ENCODE measurements around the gene KRTAP5-11. TPM values are rescaled to one million over a fixed set of nuclear protein-coding genes. Genes with fewer than 3 reads are reported as not detected.
"Not testable (repeated sequence)": the region's sequence is repeated elsewhere in the genome, so short reads cannot be mapped to it uniquely, and the experiment has no call there.

KRTAP5-11 gene
- total RNA-seq, 1 donor from 2014 or later, result not detected

DNA sequence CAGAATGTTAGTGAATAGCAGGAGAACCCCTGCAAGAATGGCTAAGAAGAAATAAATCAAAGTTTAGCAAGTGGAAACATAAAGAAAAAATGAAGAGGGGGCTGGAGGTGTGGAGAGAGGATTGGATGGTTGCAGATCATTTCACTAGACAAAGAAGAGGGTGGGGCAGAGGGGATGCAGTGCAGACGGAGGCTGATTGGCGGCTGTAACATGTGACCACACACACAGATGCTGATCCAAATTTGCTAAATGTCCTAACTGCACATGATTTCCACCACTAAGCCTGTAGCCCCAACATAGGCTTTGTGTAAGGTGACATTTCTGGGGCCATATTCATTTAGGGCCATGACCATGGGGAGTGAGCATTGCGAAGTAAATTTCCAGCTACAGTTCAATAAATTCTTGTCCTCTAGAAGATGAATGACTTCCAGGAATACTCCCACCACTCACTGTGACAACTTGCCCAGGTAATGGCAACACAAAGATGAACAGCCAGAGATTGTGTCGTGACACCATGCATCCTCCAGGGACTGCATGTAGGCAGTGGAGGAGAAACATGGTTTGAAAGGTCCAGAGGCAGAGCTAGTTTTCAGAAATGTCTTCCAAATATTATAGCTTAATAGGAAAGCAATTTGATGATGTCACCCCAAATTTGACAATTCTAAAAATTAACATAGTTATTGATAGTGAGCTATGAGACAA, 6.8 kb downstream of the KRTAP5-11 start:
- TF ChIP-seq, protein P1, sequence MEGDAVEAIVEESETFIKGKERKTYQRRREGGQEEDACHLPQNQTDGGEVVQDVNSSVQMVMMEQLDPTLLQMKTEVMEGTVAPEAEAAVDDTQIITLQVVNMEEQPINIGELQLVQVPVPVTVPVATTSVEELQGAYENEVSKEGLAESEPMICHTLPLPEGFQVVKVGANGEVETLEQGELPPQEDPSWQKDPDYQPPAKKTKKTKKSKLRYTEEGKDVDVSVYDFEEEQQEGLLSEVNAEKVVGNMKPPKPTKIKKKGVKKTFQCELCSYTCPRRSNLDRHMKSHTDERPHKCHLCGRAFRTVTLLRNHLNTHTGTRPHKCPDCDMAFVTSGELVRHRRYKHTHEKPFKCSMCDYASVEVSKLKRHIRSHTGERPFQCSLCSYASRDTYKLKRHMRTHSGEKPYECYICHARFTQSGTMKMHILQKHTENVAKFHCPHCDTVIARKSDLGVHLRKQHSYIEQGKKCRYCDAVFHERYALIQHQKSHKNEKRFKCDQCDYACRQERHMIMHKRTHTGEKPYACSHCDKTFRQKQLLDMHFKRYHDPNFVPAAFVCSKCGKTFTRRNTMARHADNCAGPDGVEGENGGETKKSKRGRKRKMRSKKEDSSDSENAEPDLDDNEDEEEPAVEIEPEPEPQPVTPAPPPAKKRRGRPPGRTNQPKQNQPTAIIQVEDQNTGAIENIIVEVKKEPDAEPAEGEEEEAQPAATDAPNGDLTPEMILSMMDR (IDR thresholded peaks at IDR 0.05), result no peak
- no peak overlapping the region for H3K4me3 Mint-ChIP-seq (ENCODE audit: unreplicated experiment)
- no peaks in the 10 kb centered on the region for H3K9me3 Mint-ChIP-seq (ENCODE audit: unreplicated experiment)
- no peaks in the 10 kb centered on the region for H3K36me3 Mint-ChIP-seq (ENCODE audit: unreplicated experiment)
- DNase-seq (ENCODE audit: extremely low spot score, unreplicated experiment), result no peak
- peaks cover 13% of the 10 kb centered on the region for H3K27me3 Mint-ChIP-seq (ENCODE audit: unreplicated experiment)
- H3K4me1 Mint-ChIP-seq (ENCODE audit: unreplicated experiment), result no peaks in the 10 kb centered on the region
- H3K27ac Mint-ChIP-seq (ENCODE audit: unreplicated experiment), result no peak overlapping the region

DNA sequence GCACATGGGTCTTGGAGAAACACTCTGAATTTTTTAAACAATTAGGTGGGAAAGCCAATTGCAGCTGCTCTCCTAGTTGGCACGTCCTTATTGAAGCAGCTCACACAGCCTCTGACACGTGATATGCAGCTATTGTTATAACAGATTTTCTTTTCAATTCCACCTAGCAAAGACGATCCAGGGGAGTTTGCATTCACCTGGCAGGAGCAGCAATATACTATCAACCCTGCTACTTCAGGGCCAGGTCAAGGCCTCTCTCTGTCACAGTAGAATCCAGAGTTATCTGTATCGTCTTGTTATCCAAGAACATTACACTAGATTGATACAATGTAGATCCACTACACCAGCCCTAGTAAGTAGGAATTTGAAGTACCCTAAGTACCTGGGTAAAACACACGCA, 8.3 kb downstream of the KRTAP5-11 start:
- no peak for DNase-seq (ENCODE audit: extremely low spot score, unreplicated experiment)
- peaks cover 13% of the 10 kb centered on the region for H3K27me3 Mint-ChIP-seq (ENCODE audit: unreplicated experiment)
- no peak overlapping the region for H3K27ac Mint-ChIP-seq (ENCODE audit: unreplicated experiment)
- TF ChIP-seq, protein P1 (IDR thresholded peaks at IDR 0.05), result no peak
- H3K4me1 Mint-ChIP-seq (ENCODE audit: unreplicated experiment), result no peaks in the 10 kb centered on the region
- no peak overlapping the region for H3K4me3 Mint-ChIP-seq (ENCODE audit: unreplicated experiment)
- no peaks in the 10 kb centered on the region for H3K36me3 Mint-ChIP-seq (ENCODE audit: unreplicated experiment)
- no peaks in the 10 kb centered on the region for H3K9me3 Mint-ChIP-seq (ENCODE audit: unreplicated experiment)

DNA sequence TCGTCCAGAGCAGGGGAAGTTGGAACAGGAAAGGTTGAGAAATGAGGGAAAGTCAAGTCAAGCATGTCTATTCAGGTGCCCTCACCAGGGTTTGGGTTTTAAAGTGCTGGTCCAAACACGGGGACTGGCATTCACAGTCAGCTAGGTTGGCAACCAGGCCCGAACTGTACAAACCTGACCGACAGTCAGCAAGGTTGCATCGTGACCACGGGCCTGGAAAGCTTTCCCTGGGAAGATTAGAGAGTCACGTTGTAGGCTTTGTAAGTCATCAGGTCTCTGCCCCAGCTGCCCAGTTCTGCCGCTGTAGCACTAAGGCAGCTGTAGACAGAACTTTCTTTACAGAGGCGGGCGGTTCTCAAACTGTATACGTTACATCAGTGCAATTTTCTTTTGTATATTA, 9.9 kb downstream of the KRTAP5-11 start:
- H3K4me1 Mint-ChIP-seq (ENCODE audit: unreplicated experiment), result no peaks in the 10 kb centered on the region
- peaks cover 15% of the 10 kb centered on the region for H3K27me3 Mint-ChIP-seq (ENCODE audit: unreplicated experiment)
- DNase-seq (ENCODE audit: extremely low spot score, unreplicated experiment), result no peak
- H3K36me3 Mint-ChIP-seq (ENCODE audit: unreplicated experiment), result no peaks in the 10 kb centered on the region
- no peak overlapping the region for H3K4me3 Mint-ChIP-seq (ENCODE audit: unreplicated experiment)
- no peaks in the 10 kb centered on the region for H3K9me3 Mint-ChIP-seq (ENCODE audit: unreplicated experiment)
- TF ChIP-seq, protein P1 (IDR thresholded peaks at IDR 0.05), result no peak
- no peak overlapping the region for H3K27ac Mint-ChIP-seq (ENCODE audit: unreplicated experiment)

- H3K27me3 Mint-ChIP-seq (ENCODE audit: unreplicated experiment), result peaks cover 30% of the 10 kb centered on the region
These were observed 11.4 kb downstream of the KRTAP5-11 start for GRCh38 chr11:71571101-71571850.

GRCh38 chr11:71568704-71569349, 13.8 kb downstream of the KRTAP5-11 start:
- H3K27ac Mint-ChIP-seq (ENCODE audit: unreplicated experiment), result no peak overlapping the region
- no peak overlapping the region for H3K4me3 Mint-ChIP-seq (ENCODE audit: unreplicated experiment)
- no peaks in the 10 kb centered on the region for H3K9me3 Mint-ChIP-seq (ENCODE audit: unreplicated experiment)
- TF ChIP-seq, protein P1 (IDR thresholded peaks at IDR 0.05), result no peak
- no peak for DNase-seq (ENCODE audit: extremely low spot score, unreplicated experiment)
- no peaks in the 10 kb centered on the region for H3K4me1 Mint-ChIP-seq (ENCODE audit: unreplicated experiment)
- H3K36me3 Mint-ChIP-seq (ENCODE audit: unreplicated experiment), result no peaks in the 10 kb centered on the region
- peaks cover 38% of the 10 kb centered on the region for H3K27me3 Mint-ChIP-seq (ENCODE audit: unreplicated experiment)

More at GRCh38 chr11:71571101-71571850, 11.4 kb downstream of the KRTAP5-11 start:
- H3K9me3 Mint-ChIP-seq (ENCODE audit: unreplicated experiment); DNase-seq (ENCODE audit: extremely low spot score, unreplicated experiment); H3K4me3 Mint-ChIP-seq (ENCODE audit: unreplicated experiment); H3K4me1 Mint-ChIP-seq (ENCODE audit: unreplicated experiment); H3K36me3 Mint-ChIP-seq (ENCODE audit: unreplicated experiment); H3K27ac Mint-ChIP-seq (ENCODE audit: unreplicated experiment): not testable (repeated sequence)

- H3K4me3 Mint-ChIP-seq (ENCODE audit: unreplicated experiment); DNase-seq (ENCODE audit: extremely low spot score, unreplicated experiment); H3K4me1 Mint-ChIP-seq (ENCODE audit: unreplicated experiment); H3K27ac Mint-ChIP-seq (ENCODE audit: unreplicated experiment); H3K9me3 Mint-ChIP-seq (ENCODE audit: unreplicated experiment); H3K36me3 Mint-ChIP-seq (ENCODE audit: unreplicated experiment): not testable (repeated sequence)
- peaks cover 44% of the 10 kb centered on the region for H3K27me3 Mint-ChIP-seq (ENCODE audit: unreplicated experiment)
These were observed 15.0 kb downstream of the KRTAP5-11 start for GRCh38 chr11:71567633-71568032.

DNA sequence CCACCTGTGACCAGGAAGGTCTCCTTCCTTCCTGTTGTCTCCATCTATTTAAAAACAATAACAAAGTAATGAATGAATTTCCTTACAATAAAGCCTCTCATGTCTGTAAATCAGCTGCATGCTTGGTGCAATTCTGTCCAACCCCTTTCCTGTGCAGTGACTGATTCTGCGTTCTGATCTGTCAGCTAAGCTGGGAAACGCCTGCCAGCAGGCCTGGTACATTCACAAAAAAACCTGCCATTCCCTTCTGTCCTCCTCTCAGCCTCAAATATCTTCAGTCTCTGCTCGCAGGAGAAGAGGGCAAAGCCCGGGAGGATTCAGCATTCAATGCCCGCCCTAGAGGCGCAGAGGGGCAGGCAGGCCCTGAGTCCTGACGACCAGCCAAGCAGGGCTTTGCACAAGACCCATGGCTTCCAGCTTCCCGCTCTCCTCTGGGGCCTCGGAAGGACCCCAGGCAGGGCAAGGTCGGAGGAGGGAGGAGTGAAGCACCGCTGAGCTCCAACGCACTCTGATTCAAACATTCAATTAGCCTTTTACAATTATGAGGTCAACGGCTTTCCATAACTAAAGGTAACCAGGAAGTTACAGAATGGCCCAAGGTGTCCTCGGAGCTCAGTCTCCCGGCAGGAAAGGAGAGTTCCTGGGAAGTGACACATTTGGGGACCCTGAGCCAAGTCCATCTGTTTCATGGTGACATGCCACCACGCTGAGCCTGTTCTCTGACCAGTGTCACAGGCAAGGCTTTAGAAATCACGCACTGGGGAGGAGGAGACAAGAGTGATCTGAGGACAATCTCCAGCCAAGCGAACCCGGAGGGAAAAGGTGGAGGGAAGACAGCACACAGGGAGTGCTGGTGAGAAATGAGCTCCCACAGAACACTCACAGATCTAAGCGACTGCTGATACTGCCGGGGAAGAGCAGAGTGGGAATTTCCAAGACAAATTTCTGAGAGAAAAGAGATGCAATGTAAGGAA, 15.8 kb downstream of the KRTAP5-11 start:
- DNase-seq (ENCODE audit: extremely low spot score, unreplicated experiment); H3K4me1 Mint-ChIP-seq (ENCODE audit: unreplicated experiment); H3K27ac Mint-ChIP-seq (ENCODE audit: unreplicated experiment); H3K9me3 Mint-ChIP-seq (ENCODE audit: unreplicated experiment); H3K4me3 Mint-ChIP-seq (ENCODE audit: unreplicated experiment); H3K36me3 Mint-ChIP-seq (ENCODE audit: unreplicated experiment): not testable (repeated sequence)
- H3K27me3 Mint-ChIP-seq (ENCODE audit: unreplicated experiment), result peaks cover 47% of the 10 kb centered on the region
